ENCODE data around the gene XPNPEP2. TPM values are rescaled to one million over a fixed set of nuclear protein-coding genes. Genes with fewer than 3 reads are reported as not detected.

XPNPEP2 gene
- total RNA-seq, 6 experiments from 2014 or later, result 2.9 to 30.7 (median 16.5) TPM

GRCh38 chrX:129760981-129761380 is 22.2 kb downstream of the XPNPEP2 start:
- WGBS (ENCODE audit: insufficient coverage, low coverage, low lambda C conversion rate, missing lambda C conversion rate), result no CpG with 5 or more reads among the region's 6 CpGs
- H3K4me1 ChIP-seq, result no peaks in the 10 kb centered on the region
- H3K27me3 ChIP-seq, result no peaks in the 10 kb centered on the region
- no peaks in the 10 kb centered on the region for H3K9me3 ChIP-seq
- H3K36me3 ChIP-seq, result no peaks in the 10 kb centered on the region
- H3K4me3 ChIP-seq, result no peak overlapping the region
- ATAC-seq (no peak), DNase-seq (peak in 1 of 3 donors; percentile 27)
- TF ChIP-seq POLR2A (IDR thresholded peaks at IDR 0.05) (no peak), CTCF (IDR thresholded peaks at IDR 0.05) (no peak)
- no peak overlapping the region for H3K27ac ChIP-seq
- intact Hi-C loops (cut with DNase I), result no loop called here

GRCh38 chrX:129761596-129761995 is 22.8 kb downstream of the XPNPEP2 start:
- no peak overlapping the region for H3K27ac ChIP-seq
- TF ChIP-seq POLR2A (IDR thresholded peaks at IDR 0.05), result no peak
- H3K27me3 ChIP-seq, result no peaks in the 10 kb centered on the region
- 93% methylated on average over 3 of the region's 4 CpGs for WGBS (ENCODE audit: insufficient coverage, low coverage, low lambda C conversion rate, missing lambda C conversion rate)
- no peaks in the 10 kb centered on the region for H3K36me3 ChIP-seq
- no peaks in the 10 kb centered on the region for H3K4me1 ChIP-seq
- H3K4me3 ChIP-seq, result no peak overlapping the region
- H3K9me3 ChIP-seq, result no peaks in the 10 kb centered on the region
- intact Hi-C loops (cut with DNase I), result no loop called here
- peak in 1 of 3 donors; percentile 1 for DNase-seq
- no peak for ATAC-seq

GRCh38 chrX:129762448-129762847 is 23.7 kb downstream of the XPNPEP2 start:
- Histone ChIP-seq H3K27ac (no peak overlapping the region), H3K27me3 (no peaks in the 10 kb centered on the region), H3K4me1 (no peaks in the 10 kb centered on the region), H3K36me3 (no peaks in the 10 kb centered on the region), H3K4me3 (no peak overlapping the region), H3K9me3 (no peaks in the 10 kb centered on the region)
- WGBS (ENCODE audit: insufficient coverage, low coverage, low lambda C conversion rate, missing lambda C conversion rate), result 92% methylated on average over 3 of the region's 3 CpGs
- DNase-seq (no peak), ATAC-seq (no peak)
- no peak for TF ChIP-seq POLR2A (IDR thresholded peaks at IDR 0.05)
- no peak for TF ChIP-seq CTCF (IDR thresholded peaks at IDR 0.05)
- intact Hi-C loops (cut with DNase I), result no loop called here

- ATAC-seq, result no peak
- no peak for TF ChIP-seq POLR2A (IDR thresholded peaks at IDR 0.05)
- TF ChIP-seq CTCF (IDR thresholded peaks at IDR 0.05), result no peak
- H3K4me3 ChIP-seq, result no peak overlapping the region
Measured at GRCh38 chrX:129763666-129764065, 24.9 kb downstream of the XPNPEP2 start.

GRCh38 chrX:129768186-129768585 is 29.4 kb downstream of the XPNPEP2 start:
- Histone ChIP-seq H3K27ac (no peak overlapping the region), H3K9me3 (no peaks in the 10 kb centered on the region), H3K36me3 (no peaks in the 10 kb centered on the region), H3K4me3 (no peak overlapping the region), H3K27me3 (no peaks in the 10 kb centered on the region), H3K4me1 (no peaks in the 10 kb centered on the region)
- DNase-seq (peak in 1 of 3 donors; percentile 39), ATAC-seq (no peak)
- TF ChIP-seq POLR2A (IDR thresholded peaks at IDR 0.05), result no peak
- no peak for TF ChIP-seq CTCF (IDR thresholded peaks at IDR 0.05)
- intact Hi-C loops (cut with DNase I), result no loop called here
- WGBS (ENCODE audit: insufficient coverage, low coverage, low lambda C conversion rate, missing lambda C conversion rate), result no CpG with 5 or more reads among the region's 8 CpGs

More at GRCh38 chrX:129763666-129764065, 24.9 kb downstream of the XPNPEP2 start:
- intact Hi-C loops (cut with DNase I), result no loop called here
- Histone ChIP-seq H3K27ac (no peak overlapping the region), H3K27me3 (no peaks in the 10 kb centered on the region), H3K9me3 (no peaks in the 10 kb centered on the region), H3K4me1 (no peaks in the 10 kb centered on the region), H3K36me3 (no peaks in the 10 kb centered on the region)
- DNase-seq, result no peak
